GM19099 (cell line): ENCODE measurements around the gene WDR44.

Source experiments
- POLR2A ChIP-seq: IDR thresholded peaks from 3 replicates; pipeline ENCODE4 v1.6.1; 2011; ENCODE audit warnings: low read depth; ENCODE audit not compliant: insufficient read length; ENCODE audit errors: extremely low read depth

The WDR44 gene

GRCh38 chrX:118345464-118346257, at the start of gene WDR44:
WDR44 (plus strand) TSS chrX:118346106; CDS start chrX:118346504, 398 bp downstream.
- TF ChIP-seq POLR2A = peak; percentile 64

- TF ChIP-seq POLR2A = no peak
These were observed 30.4 kb upstream of the WDR44 start for GRCh38 chrX:118315529-118315928.

GRCh38 chrX:118324588-118324987, 21.3 kb upstream of the WDR44 start:
- TF ChIP-seq POLR2A = no peak

GRCh38 chrX:118325453-118325852, 20.5 kb upstream of the WDR44 start:
- no peak for TF ChIP-seq POLR2A

GRCh38 chrX:118329175-118329574, 16.7 kb upstream of the WDR44 start:
- no peak for TF ChIP-seq POLR2A

GRCh38 chrX:118337687-118338086, 8.2 kb upstream of the WDR44 start:
- TF ChIP-seq POLR2A = no peak

- no peak for TF ChIP-seq POLR2A
These were observed 7.0 kb upstream of the WDR44 start for GRCh38 chrX:118338930-118339329.

- TF ChIP-seq POLR2A = no peak
These were observed 852 bp upstream of the WDR44 start for GRCh38 chrX:118345045-118345463.

GRCh38 chrX:118346258-118347094, 570 bp downstream of the WDR44 start:
- TF ChIP-seq POLR2A = no peak

GRCh38 chrX:118347131-118347530, 1.2 kb downstream of the WDR44 start:
- no peak for TF ChIP-seq POLR2A

- TF ChIP-seq POLR2A = no peak
These were observed 1.8 kb downstream of the WDR44 start for GRCh38 chrX:118347736-118348135.

- no peak for TF ChIP-seq POLR2A
These were observed 2.4 kb downstream of the WDR44 start for GRCh38 chrX:118348186-118348810.

- TF ChIP-seq POLR2A = no peak
These were observed 3.3 kb downstream of the WDR44 start for GRCh38 chrX:118349188-118349587.

- TF ChIP-seq POLR2A = no peak
These were observed 4.3 kb downstream of the WDR44 start for GRCh38 chrX:118350221-118350620.

GRCh38 chrX:118350706-118351105, 4.8 kb downstream of the WDR44 start:
- TF ChIP-seq POLR2A = no peak
